ENCODE data around the gene ASXL1.

Gene ASXL1

DNA sequence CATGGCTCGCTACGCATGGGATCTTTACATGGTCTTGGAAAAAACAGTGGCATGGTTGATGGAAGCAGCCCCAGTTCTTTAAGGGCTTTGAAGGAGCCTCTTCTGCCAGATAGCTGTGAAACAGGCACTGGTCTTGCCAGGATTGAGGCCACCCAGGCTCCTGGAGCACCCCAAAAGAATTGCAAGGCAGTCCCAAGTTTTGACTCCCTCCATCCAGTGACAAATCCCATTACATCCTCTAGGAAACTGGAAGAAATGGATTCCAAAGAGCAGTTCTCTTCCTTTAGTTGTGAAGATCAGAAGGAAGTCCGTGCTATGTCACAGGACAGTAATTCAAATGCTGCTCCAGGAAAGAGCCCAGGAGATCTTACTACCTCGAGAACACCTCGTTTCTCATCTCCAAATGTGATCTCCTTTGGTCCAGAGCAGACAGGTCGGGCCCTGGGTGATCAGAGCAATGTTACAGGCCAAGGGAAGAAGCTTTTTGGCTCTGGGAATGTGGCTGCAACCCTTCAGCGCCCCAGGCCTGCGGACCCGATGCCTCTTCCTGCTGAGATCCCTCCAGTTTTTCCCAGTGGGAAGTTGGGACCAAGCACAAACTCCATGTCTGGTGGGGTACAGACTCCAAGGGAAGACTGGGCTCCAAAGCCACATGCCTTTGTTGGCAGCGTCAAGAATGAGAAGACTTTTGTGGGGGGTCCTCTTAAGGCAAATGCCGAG is 78.2 kb downstream of the ASXL1 start:
- no peaks in the 10 kb centered on the region for H3F3A ChIP-seq (ENCODE audit: insufficient read depth, low read length)
- no peaks in the 10 kb centered on the region for H3K4me1 ChIP-seq (ENCODE audit: insufficient read depth, low read length, severe bottlenecking)
- no peak overlapping the region for H3K9ac ChIP-seq (ENCODE audit: low read length)
- no peak overlapping the region for H3K4me3 ChIP-seq (ENCODE audit: low read depth, low read length, poor library complexity, severe bottlenecking)
- no peaks in the 10 kb centered on the region for H3K9me2 ChIP-seq (ENCODE audit: low read depth, low read length)
- no peaks in the 10 kb centered on the region for H3K79me2 ChIP-seq (ENCODE audit: insufficient read depth, low read length)
- H3K4me2 ChIP-seq (ENCODE audit: low read length) = no peak overlapping the region
- no peak for TF ChIP-seq EZH2 (IDR thresholded peaks at IDR 0.05; ENCODE audit: borderline replicate concordance, low read length)
- TF ChIP-seq, protein P1, sequence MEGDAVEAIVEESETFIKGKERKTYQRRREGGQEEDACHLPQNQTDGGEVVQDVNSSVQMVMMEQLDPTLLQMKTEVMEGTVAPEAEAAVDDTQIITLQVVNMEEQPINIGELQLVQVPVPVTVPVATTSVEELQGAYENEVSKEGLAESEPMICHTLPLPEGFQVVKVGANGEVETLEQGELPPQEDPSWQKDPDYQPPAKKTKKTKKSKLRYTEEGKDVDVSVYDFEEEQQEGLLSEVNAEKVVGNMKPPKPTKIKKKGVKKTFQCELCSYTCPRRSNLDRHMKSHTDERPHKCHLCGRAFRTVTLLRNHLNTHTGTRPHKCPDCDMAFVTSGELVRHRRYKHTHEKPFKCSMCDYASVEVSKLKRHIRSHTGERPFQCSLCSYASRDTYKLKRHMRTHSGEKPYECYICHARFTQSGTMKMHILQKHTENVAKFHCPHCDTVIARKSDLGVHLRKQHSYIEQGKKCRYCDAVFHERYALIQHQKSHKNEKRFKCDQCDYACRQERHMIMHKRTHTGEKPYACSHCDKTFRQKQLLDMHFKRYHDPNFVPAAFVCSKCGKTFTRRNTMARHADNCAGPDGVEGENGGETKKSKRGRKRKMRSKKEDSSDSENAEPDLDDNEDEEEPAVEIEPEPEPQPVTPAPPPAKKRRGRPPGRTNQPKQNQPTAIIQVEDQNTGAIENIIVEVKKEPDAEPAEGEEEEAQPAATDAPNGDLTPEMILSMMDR (IDR thresholded peaks at IDR 0.05; ENCODE audit: low read length) = no peak
- no peaks in the 10 kb centered on the region for H3K27me3 ChIP-seq (ENCODE audit: insufficient read depth, low read length)
- no peak overlapping the region for H2AFZ ChIP-seq (ENCODE audit: low read length)
- H4K20me1 ChIP-seq (ENCODE audit: insufficient read depth, low read length) = no peaks in the 10 kb centered on the region
- H3K9me3 ChIP-seq (ENCODE audit: low read length) = no peaks in the 10 kb centered on the region
- peaks cover 99% of the 10 kb centered on the region for H3K36me3 ChIP-seq (ENCODE audit: insufficient read depth, low read length)
- no peak overlapping the region for H3K27ac ChIP-seq (ENCODE audit: low read depth, low read length, poor library complexity, severe bottlenecking)

DNA sequence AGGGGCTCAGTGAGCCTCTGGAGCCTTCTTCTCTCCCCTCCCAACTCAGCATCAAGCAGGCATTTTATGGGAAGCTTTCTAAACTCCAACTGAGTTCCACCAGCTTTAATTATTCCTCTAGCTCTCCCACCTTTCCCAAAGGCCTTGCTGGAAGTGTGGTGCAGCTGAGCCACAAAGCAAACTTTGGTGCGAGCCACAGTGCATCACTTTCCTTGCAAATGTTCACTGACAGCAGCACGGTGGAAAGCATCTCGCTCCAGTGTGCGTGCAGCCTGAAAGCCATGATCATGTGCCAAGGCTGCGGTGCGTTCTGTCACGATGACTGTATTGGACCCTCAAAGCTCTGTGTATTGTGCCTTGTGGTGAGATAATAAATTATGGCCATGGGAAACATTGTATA is 78.8 kb downstream of the ASXL1 start:
- Histone ChIP-seq H4K20me1 (ENCODE audit: insufficient read depth, low read length) (no peaks in the 10 kb centered on the region), H3K4me3 (ENCODE audit: low read depth, low read length, poor library complexity, severe bottlenecking) (no peak overlapping the region), H3K27me3 (ENCODE audit: insufficient read depth, low read length) (no peaks in the 10 kb centered on the region), H3K4me2 (ENCODE audit: low read length) (no peak overlapping the region), H3K9me3 (ENCODE audit: low read length) (no peaks in the 10 kb centered on the region), H3K36me3 (ENCODE audit: insufficient read depth, low read length) (peaks cover 98% of the 10 kb centered on the region), H3K9me2 (ENCODE audit: low read depth, low read length) (no peaks in the 10 kb centered on the region), H2AFZ (ENCODE audit: low read length) (no peak overlapping the region), H3K79me2 (ENCODE audit: insufficient read depth, low read length) (no peaks in the 10 kb centered on the region), H3K4me1 (ENCODE audit: insufficient read depth, low read length, severe bottlenecking) (no peaks in the 10 kb centered on the region), H3K27ac (ENCODE audit: low read depth, low read length, poor library complexity, severe bottlenecking) (no peak overlapping the region), H3F3A (ENCODE audit: insufficient read depth, low read length) (no peaks in the 10 kb centered on the region), H3K9ac (ENCODE audit: low read length) (no peak overlapping the region)
- TF ChIP-seq, protein P1 (IDR thresholded peaks at IDR 0.05; ENCODE audit: low read length) = no peak
- TF ChIP-seq EZH2 (IDR thresholded peaks at IDR 0.05; ENCODE audit: borderline replicate concordance, low read length) = no peak

DNA sequence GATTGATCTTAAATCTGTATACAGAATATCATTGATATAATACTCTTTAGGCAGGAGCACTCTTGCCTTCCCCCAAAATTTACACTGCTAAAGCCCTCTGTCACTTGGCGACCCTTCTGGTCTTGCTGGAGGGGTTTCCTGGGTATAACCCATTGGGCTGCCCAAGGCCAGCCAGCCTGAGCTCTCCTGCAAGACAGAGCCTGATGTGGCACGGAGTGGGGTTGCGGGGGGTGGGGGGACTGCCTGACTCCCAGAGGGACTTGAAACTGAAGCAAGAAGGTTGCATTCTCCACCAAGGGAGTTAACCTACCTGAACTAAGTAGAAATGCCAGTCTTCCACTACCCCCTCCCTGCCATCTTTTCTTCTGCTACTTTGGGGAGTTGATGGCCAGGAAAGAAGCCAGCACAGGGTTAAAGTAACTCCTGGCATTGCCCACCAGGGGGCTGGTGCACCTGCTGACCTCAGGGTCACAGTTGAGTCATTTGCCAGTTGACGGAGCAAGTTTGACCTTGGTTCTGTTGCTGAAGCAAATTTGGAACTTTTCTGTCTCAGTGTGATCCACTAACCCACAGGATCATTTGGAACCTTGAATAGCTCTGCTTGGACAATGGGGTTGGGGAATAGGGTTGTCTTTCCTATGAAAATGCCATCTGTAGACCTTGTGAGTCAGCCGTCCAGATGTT is 79.4 kb downstream of the ASXL1 start:
- Histone ChIP-seq H3K36me3 (ENCODE audit: insufficient read depth, low read length) (peaks cover 95% of the 10 kb centered on the region), H4K20me1 (ENCODE audit: insufficient read depth, low read length) (no peaks in the 10 kb centered on the region)

More for the DNA sequence above, 79.4 kb downstream of the ASXL1 start:
- no peak for TF ChIP-seq EZH2 (IDR thresholded peaks at IDR 0.05; ENCODE audit: borderline replicate concordance, low read length)
- TF ChIP-seq, protein P1 (IDR thresholded peaks at IDR 0.05; ENCODE audit: low read length) = peak; percentile 53
- Histone ChIP-seq H3K9ac (ENCODE audit: low read length) (no peak overlapping the region), H3K4me2 (ENCODE audit: low read length) (no peak overlapping the region), H3K4me3 (ENCODE audit: low read depth, low read length, poor library complexity, severe bottlenecking) (no peak overlapping the region), H3K27ac (ENCODE audit: low read depth, low read length, poor library complexity, severe bottlenecking) (no peak overlapping the region), H2AFZ (ENCODE audit: low read length) (no peak overlapping the region), H3F3A (ENCODE audit: insufficient read depth, low read length) (no peaks in the 10 kb centered on the region), H3K79me2 (ENCODE audit: insufficient read depth, low read length) (no peaks in the 10 kb centered on the region), H3K27me3 (ENCODE audit: insufficient read depth, low read length) (no peaks in the 10 kb centered on the region), H3K9me3 (ENCODE audit: low read length) (no peaks in the 10 kb centered on the region), H3K9me2 (ENCODE audit: low read depth, low read length) (no peaks in the 10 kb centered on the region), H3K4me1 (ENCODE audit: insufficient read depth, low read length, severe bottlenecking) (no peaks in the 10 kb centered on the region)
